Dedifferentiated amniotic fluid mesenchymal stem cell (primary cell): ENCODE data around the gene PCDHGB3.
"Not testable (repeated sequence)": the region's sequence is repeated elsewhere in the genome, so short reads cannot be mapped to it uniquely, and the experiment has no call there.

ENCODE experiments used
- DNase-seq: peaks from one replicate; pipeline ENCODE4 v3.0.0-alpha.2; 2016; ENCODE audit errors: extremely low spot score

Gene PCDHGB3

GRCh38 chr5:141392429-141393198, 22.6 kb downstream of the PCDHGB3 start, which contains the start of gene PCDHGA8:
Gene PCDHGA8 (plus strand): TSS chr5:141392633. CDS start chr5:141392814, 181 bp downstream.
- DNase-seq, result no peak

- no peak for DNase-seq
These were observed 23.2 kb downstream of the PCDHGB3 start for GRCh38 chr5:141393267-141393666.

GRCh38 chr5:141394401-141395187, 24.6 kb downstream of the PCDHGB3 start:
- not testable (repeated sequence) for DNase-seq

- not testable (repeated sequence) for DNase-seq
These were observed 27.9 kb downstream of the PCDHGB3 start, which contains the start of gene PCDHGB5 for GRCh38 chr5:141397756-141398551. Gene PCDHGB5 (plus strand): TSS chr5:141397947. CDS start chr5:141398128, 181 bp downstream.

GRCh38 chr5:141398608-141399007, 28.6 kb downstream of the PCDHGB3 start:
- DNase-seq, result no peak

- DNase-seq, result no peak
These were observed 29.7 kb downstream of the PCDHGB3 start for GRCh38 chr5:141399555-141400258.

- no peak for DNase-seq
These were observed 32.7 kb downstream of the PCDHGB3 start, which contains the start of gene PCDHGA9 for GRCh38 chr5:141402553-141403243. Gene PCDHGA9 (plus strand): TSS chr5:141402778. CDS start chr5:141402953, 175 bp downstream.

- DNase-seq, result no peak
These were observed 33.3 kb downstream of the PCDHGB3 start for GRCh38 chr5:141403387-141403786.

- not testable (repeated sequence) for DNase-seq
These were observed 37.9 kb downstream of the PCDHGB3 start, which contains the start of gene PCDHGB6 for GRCh38 chr5:141407790-141408505. Gene PCDHGB6 (plus strand): TSS chr5:141408021. CDS start chr5:141408203, 182 bp downstream.

- DNase-seq, result no peak
These were observed 39.7 kb downstream of the PCDHGB3 start for GRCh38 chr5:141409598-141410306.

GRCh38 chr5:141411575-141411974, 41.5 kb downstream of the PCDHGB3 start:
- DNase-seq, result no peak

GRCh38 chr5:141412854-141413539, 43.0 kb downstream of the PCDHGB3 start, which contains the start of gene PCDHGA10:
Gene PCDHGA10 (plus strand): TSS chr5:141412987. CDS start chr5:141413176, 189 bp downstream.
- DNase-seq, result peak; percentile 96

GRCh38 chr5:141413540-141414069, 43.6 kb downstream of the PCDHGB3 start:
- no peak for DNase-seq

- not testable (repeated sequence) for DNase-seq
These were observed 44.7 kb downstream of the PCDHGB3 start for GRCh38 chr5:141414548-141415274.

- DNase-seq, result not testable (repeated sequence)
These were observed 45.2 kb downstream of the PCDHGB3 start for GRCh38 chr5:141415275-141415618.

- not testable (repeated sequence) for DNase-seq
These were observed 47.6 kb downstream of the PCDHGB3 start, which contains the start of gene PCDHGB7 for GRCh38 chr5:141417494-141418172. Gene PCDHGB7 (plus strand): TSS chr5:141417677. CDS start chr5:141417860, 183 bp downstream.
